GM18502 (cell line): Measurements from ENCODE around the gene ACTG2.
"Not testable (repeated sequence)": the region's sequence is repeated elsewhere in the genome, so short reads cannot be mapped to it uniquely, and the experiment has no call there.

Experiments used
- ATAC-seq: cut with Tn5 transposase; IDR thresholded peaks from one replicate; pipeline ENCODE4 v1.9.1; 2021; ENCODE audit warnings: mild to moderate bottlenecking; ENCODE audit not compliant: unreplicated experiment, poor library complexity

The ACTG2 gene

DNA sequence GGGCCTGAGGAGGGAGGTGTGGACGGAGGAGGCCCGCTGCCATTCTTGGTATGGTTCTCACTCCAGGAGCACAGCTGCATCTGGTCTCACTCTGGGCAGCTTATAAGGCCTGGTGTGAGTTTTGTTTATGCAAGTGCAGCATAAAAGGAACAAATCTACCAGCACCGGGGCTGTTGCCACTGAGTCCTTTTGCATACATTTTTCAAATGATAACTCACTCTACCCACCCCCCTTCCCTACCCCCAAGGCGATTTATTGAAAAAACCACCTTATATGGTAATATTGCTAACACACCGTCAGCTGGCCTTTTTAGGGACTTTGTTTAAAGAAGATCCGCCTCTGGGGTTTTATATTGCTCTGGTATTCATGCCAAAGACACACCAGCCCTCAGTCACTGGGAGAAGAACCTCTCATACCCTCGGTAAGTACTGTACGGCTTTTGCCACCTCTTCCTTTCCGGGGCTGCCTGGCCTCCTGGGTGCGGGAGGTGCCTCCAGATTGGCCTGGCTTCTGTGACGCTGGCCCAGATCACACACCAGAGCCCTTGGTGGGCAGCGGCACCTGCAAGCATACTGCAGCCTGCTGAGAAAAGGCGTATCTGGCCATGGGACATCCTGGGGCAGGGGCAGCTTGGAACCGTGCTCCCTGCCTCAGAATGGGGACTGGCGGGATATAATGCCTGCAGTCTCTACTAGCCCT, at the start of gene ACTG2:
ACTG2 (plus strand) TSS at position 378 of the 699 bp plus-strand sequence. CDS start 8,304 bp downstream, outside the sequence.
- ATAC-seq, result no peak

DNA sequence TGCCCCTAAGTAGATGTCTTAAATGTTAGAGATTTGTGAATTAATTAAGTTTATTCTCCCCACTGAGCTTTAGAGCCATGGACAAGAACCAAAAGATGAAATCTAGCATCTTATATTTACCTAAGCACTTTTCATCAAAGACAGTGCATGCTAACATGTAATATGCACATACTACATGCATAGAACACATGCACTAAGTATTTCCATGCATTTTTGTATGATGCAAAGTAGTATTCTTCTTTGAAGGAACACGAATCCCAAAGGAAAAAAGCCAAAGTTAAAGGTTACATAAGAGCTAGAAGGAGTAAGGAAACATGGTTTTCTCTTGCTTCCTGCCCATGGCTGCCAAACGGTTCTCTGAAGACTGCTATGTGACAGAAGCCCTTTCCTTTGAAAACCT, 48.7 kb upstream of the ACTG2 start:
- no peak for ATAC-seq

DNA sequence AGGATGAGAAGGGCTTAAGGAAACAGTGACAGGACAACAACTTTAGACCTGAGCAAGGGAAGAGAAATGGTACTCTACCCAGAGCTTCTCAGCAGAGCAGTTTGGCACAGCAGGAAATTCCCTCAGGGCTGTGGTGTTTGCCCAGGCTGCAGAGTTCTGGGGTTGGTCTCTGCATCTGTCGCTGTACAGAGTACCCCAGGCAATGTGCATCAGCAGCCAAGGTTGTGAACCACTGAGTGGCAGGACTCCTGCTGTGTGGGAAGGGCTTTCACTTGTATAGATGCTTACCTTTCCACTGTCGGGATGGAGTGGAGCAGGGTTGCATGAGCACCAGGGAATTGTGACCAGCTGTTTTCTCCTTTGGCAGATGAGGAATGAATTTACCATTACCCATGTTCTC, 42.8 kb upstream of the ACTG2 start:
- no peak for ATAC-seq

- ATAC-seq, result no peak
Measured at GRCh38 chr2:73851274-73851673, 41.5 kb upstream of the ACTG2 start.

DNA sequence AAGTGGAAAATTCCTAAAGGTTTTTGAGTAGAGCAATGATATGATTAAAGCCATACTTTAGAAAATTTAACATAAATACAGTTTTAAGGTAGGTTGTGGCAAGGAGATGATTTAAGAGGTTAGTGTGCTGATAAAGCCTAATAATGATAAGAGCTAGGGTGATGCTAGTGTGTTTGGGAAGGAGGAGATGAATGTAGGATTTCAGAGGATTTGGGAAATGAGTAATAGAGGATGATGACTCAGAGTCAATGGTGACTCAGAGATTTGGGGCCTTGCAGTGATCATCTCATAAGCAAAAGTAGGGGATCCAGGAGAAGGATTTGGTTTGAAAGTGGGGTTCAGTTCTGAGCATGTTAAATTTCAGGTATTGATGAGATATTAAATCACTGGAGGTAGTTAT, 40.8 kb upstream of the ACTG2 start:
- no peak for ATAC-seq

DNA sequence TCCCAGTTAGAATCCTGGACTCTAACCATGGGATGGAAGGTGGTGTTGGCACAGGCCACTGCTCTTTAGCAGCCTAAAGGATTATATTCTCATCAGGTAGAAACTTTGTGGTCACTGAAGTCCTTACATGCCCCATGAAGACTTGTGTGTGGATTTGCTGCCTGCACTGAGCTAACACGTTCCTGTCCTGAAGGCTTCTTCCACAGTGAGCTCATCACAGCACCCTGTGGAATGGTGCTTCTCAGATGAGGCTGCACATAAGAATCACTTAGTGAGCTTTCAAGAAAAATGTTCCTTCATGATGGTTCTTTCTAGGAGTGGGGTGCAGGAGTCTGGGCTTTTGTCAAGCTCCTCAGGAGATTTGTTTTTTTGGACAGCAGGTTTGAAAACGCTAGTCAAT, 37.3 kb upstream of the ACTG2 start:
- no peak for ATAC-seq

- no peak for ATAC-seq
Measured at GRCh38 chr2:73856214-73856613, 36.6 kb upstream of the ACTG2 start.

GRCh38 chr2:73859721-73860586, 32.9 kb upstream of the ACTG2 start:
- ATAC-seq, result no peak

- ATAC-seq, result no peak
Measured at GRCh38 chr2:73862987-73863386, 29.8 kb upstream of the ACTG2 start.

- no peak for ATAC-seq
Measured at GRCh38 chr2:73868204-73868978, 24.4 kb upstream of the ACTG2 start.

DNA sequence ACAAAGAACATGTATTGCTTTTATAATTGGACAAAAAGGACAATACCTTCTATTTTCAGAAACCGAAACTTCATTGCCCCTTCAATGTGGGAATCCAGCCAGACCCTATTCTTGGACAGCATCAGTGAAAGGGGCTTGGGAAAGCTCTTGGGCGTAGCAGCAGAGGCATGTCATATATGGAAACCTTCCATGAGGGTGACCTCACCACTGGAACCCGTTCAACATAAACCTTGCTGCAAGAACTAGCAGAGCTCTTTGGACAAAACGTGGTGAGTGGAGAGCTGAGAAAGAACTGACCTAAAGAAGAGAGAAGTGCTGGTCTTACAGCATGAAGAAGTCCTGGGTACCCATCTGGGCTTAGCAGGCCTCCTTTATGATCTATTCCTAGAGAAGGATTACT, 22.7 kb upstream of the ACTG2 start:
- ATAC-seq, result no peak

DNA sequence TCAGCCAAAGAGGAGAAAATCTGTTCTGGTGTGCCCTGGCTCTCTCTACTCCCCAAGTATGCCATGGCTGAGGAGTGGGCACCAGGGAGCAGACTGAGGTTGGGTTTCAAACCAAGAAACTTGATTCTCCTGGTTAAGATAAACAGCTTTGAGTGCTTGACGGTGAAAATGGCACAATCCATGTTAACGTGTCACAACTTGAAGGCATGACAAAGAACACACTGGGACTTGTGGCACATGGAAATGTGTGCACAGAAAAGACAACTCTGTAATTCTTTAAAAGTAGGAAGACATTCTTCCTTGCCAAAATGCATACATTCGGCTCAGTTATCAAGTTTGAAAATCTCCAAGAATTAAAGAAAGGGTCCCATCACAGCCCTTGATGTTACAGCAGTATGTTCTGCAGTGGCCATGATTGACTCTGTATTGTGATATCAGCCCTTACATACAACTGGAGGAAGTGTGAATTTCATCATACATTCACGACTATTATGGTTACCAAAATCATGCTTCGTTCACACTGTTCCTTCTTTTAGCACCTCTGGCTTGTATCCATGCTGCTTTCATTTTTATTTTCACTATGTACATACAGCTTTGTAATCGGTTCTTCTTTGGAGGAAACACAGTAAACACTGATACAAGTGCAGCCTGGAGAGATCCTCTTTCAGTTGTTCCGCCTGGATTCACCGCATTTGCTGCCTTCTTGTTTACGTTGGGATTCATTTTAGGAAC, 15.6 kb upstream of the ACTG2 start:
- ATAC-seq, result no peak

GRCh38 chr2:73877984-73878383, 14.8 kb upstream of the ACTG2 start:
- ATAC-seq, result not testable (repeated sequence)

DNA sequence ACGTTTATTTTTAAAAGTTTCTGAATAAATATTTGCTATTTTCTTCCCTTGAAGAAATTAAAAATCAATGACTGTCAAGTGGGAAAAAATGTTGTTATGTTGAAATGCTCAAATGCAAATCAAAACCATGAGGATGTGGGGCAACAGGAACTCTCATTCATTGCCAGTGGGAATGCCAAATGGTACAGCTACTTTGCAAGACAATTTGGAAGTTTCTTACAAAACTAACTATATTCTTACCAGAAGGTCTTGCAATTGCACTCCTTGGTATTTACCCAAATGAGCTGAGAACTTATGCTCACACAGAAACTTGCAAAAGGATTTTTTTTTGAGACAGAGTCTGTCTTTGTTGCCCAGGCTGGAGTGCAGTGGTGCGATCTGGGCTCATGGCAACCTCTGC, 7.4 kb upstream of the ACTG2 start:
- ATAC-seq, result no peak

DNA sequence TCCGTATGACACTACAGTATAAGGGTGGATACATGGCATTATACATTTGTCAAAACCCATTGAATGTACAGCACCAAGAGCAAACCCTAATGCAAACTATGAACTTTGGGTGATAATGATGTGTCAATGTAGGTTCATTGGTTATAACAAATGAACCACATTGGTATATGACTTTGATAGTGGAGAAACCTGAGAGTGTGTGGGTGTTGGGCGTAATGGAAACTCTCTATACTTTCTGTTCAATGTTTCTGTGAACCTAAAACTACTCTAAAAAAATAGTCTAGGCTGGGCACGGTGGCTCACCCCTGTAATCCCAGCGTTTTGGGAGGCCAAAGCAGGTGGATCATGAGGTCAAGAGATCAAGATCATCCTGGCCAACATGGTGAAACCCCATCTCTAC, 6.5 kb upstream of the ACTG2 start:
- no peak for ATAC-seq

DNA sequence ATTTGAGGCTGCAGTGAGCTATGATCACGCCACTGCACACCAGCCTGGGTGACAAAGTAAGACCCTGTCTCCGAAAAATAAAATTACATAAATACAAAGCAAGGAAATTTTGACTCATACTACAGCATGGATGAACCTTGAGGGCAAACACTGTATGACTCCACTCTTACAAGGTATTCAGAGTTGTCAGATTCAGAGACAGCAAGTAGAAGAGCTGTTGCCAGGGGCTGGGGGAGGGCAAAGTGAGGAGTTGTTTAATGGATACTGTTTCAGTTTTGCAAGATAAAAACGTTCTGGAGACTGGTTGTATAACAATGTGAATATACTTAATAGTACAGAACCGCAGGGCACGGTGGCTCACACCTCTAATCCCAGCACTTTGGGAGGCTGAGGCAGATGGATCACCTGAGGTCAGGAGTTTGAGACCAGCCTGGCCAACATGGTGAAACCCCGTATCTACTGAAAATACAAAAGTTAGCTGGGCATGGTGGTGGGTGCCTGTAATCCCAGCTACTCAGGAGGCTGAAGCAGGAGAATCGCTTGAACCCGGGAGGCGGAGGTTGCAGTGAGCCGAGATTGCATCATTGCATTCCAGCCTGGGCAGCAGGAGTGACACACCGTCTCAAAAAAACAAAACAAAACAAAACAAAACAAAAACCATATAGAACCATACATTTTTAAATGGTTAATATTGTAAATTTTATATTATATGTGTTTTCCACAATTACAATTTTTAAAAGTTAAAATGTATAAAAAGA, 5.0 kb upstream of the ACTG2 start:
- not testable (repeated sequence) for ATAC-seq

DNA sequence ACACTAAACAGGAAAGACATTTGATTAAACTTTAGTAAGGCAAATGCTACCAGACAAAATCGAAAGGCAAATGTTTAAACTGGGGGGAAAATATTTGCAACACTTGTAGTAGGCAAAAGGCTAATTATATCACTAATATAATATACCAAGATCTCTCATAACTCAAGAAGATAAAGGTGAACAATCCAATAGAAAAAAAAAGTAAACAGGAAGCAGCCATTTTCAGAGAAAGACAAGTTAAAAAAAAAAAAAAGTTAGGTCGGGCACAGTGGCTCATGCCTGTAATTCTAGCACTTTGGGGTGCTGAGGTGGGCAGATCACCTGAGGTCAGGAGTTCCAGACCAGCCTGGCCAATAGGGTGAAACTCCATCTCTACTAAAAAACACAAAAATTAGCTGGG, 4.4 kb upstream of the ACTG2 start:
- no peak for ATAC-seq

DNA sequence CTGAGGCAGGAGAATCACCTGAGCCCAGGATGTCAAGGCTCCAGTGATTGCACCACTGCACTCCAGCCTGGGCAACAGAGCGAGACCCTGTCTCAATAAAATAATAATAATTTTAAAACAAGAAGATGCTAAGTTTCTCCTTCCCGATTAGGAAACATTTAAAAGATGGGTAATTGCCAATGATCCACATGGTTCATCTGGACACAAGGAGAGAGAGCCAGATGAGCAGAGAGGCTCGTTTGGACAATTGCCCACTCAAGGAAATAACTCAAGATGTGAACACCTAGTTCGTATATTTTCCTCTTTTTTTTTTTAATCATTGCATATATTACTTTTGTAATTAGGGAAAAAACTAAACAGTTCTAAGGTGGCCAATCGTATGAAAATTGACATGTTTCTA, 3.6 kb upstream of the ACTG2 start:
- no peak for ATAC-seq

DNA sequence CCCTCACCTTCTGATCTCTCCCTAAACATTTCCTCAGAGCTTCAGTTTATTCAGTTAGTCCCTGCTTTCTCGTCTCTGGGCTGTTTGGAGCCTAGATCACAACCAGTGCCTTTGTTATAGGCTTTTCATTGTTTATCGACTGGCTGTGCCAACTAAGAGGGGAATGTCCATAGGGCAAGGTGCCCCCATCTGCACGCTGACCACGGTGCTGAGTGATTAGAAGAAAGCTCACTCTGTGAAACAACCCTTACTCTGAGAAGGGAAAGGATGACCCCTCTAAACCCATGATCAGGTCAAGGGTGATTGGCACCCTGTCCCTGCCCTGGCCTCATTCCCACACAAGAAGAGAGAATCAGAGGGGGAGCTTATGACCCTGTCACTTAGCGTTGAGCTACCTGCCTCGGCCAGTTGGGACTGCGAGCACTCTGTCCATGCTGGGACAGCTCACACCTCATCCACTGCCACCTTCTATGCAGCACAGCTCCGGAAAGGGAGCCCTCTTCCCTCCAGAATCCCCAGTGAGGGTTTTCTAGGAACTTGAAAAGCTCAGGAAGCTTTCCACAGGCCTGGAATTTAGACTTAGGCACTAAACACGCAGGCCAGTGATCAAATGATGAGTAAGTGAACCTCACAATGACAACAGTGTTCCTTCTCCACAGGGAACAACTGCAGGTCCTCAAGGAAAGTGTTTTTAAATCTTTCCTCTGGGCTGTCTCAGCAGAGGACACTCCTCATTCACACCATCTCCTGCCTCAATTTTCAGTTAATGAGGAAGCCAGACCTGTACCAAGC, 2.3 kb upstream of the ACTG2 start:
- ATAC-seq, result no peak
